ENCODE data around the gene EZR. TPM values are rescaled to one million over a fixed set of nuclear protein-coding genes. Genes with fewer than 3 reads are reported as not detected.

The EZR gene
- total RNA-seq, 1 experiment from 2014 or later, result 1,402 TPM

GRCh38 chr6:158744986-158745430, 74.2 kb downstream of the EZR start:
- no peaks in the 10 kb centered on the region for H3K9me3 ChIP-seq (ENCODE audit: control insufficient read depth in 1 of 2, insufficient read depth in 1 of 2, low read depth in 1 of 2, low read length in 2 of 2)
- RAD21 ChIA-PET (ENCODE audit: low non-redundant PET in 1 of 2, low total read pairs in 2 of 2, uncharacterized antibody in 2 of 2, unreplicated experiment in 2 of 2), result interaction anchor here in 1 of 2 experiments (1.2 kb wide), 1 partner anchor 9 kb away, joined by 3 read pairs; no protein-coding TSS in a partner anchor
- H2AFZ ChIP-seq (ENCODE audit: low read depth, low read length, poor library complexity, severe bottlenecking), result no peak overlapping the region
- H3K4me1 ChIP-seq (ENCODE audit: control insufficient read depth in 1 of 2, insufficient read depth in 2 of 2, low read length in 2 of 2), result peaks cover 40 to 73% of the 10 kb centered on the region in 2 experiments
- H3K4me3 ChIP-seq (replicated peaks in 1 of 2; ENCODE audit: low read depth in 1 of 2, low read length in 2 of 2), result no peak overlapping the region
- H3K79me2 ChIP-seq (ENCODE audit: insufficient read depth, low read length), result peaks cover 66% of the 10 kb centered on the region
- H3K27ac ChIP-seq (ENCODE audit: low read depth, low read length), result peak overlapping the region; percentile 54
- intact Hi-C loops (cut with micrococcal nuclease), result no loop called here
- DNase-seq (ENCODE audit: low read depth, low spot score), result no peak
- POLR2A ChIA-PET, result interaction anchor here (1.0 to 1.3 kb wide), 4 partner anchors 17 to 125 kb away, joined by 3 to 5 read pairs (median 3); no protein-coding TSS in a partner anchor
- H3K9me2 ChIP-seq (ENCODE audit: insufficient read depth), result no peaks in the 10 kb centered on the region
- H4K20me1 ChIP-seq (ENCODE audit: insufficient read depth), result no peaks in the 10 kb centered on the region
- H3K27me3 ChIP-seq (ENCODE audit: insufficient read depth, low read length), result no peaks in the 10 kb centered on the region
- CTCF ChIA-PET, result interaction anchor here (1.2 to 1.8 kb wide), 2 partner anchors 27 to 41 kb away, joined by 3 to 5 read pairs; no protein-coding TSS in a partner anchor
- no peak overlapping the region for H3K4me2 ChIP-seq (ENCODE audit: low read length)
- H3K36me3 ChIP-seq (ENCODE audit: control insufficient read depth in 1 of 2, insufficient read depth in 2 of 2, low read length in 2 of 2), result peaks cover 0 to 27% of the 10 kb centered on the region in 2 experiments; a peak in 2 of 4 replicates
- TF ChIP-seq, protein P1, sequence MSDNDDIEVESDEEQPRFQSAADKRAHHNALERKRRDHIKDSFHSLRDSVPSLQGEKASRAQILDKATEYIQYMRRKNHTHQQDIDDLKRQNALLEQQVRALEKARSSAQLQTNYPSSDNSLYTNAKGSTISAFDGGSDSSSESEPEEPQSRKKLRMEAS (IDR thresholded peaks at IDR 0.05), result no peak
- TF ChIP-seq SRF (IDR thresholded peaks at IDR 0.05; ENCODE audit: low read depth) (no peak), FOSL1 (IDR thresholded peaks at IDR 0.05; ENCODE audit: low read depth) (no peak), SIN3A (IDR thresholded peaks at IDR 0.05; ENCODE audit: low read depth) (no peak), ELF1 (IDR thresholded peaks at IDR 0.05; ENCODE audit: borderline replicate concordance, low read depth) (no peak), RAD21 (IDR thresholded peaks at IDR 0.05; ENCODE audit: low read depth) (no peak), CEBPB (IDR thresholded peaks at IDR 0.05; ENCODE audit: low read depth) (no peak), POLR2AphosphoS5 (IDR thresholded peaks at IDR 0.05; ENCODE audit: low read depth, low read length) (no peak), YY1 (IDR thresholded peaks at IDR 0.05; ENCODE audit: extremely low read depth, insufficient replicate concordance, low read depth, low read length) (no peak), REST (IDR thresholded peaks at IDR 0.05; ENCODE audit: low read depth) (no peak), CBX3 (IDR thresholded peaks at IDR 0.05; ENCODE audit: low read depth) (no peak), EZH2 (IDR thresholded peaks at IDR 0.05) (no peak), EGR1 (IDR thresholded peaks at IDR 0.05; ENCODE audit: low read depth) (no peak), CTCF (IDR thresholded peaks at IDR 0.05 in 2 of 3, conservative IDR thresholded peaks at IDR 0.05 in 1 of 3; ENCODE audit: borderline replicate concordance in 1 of 3, insufficient read depth in 1 of 3, low read depth in 2 of 3, low read length in 2 of 3) (no peak), EZH2phosphoT487 (IDR thresholded peaks at IDR 0.05; ENCODE audit: borderline replicate concordance) (no peak), TCF7L2 (IDR thresholded peaks at IDR 0.05; ENCODE audit: borderline replicate concordance, extremely low read depth, insufficient read depth, insufficient read length) (no peak)
- TF ChIP-seq, protein P2, sequence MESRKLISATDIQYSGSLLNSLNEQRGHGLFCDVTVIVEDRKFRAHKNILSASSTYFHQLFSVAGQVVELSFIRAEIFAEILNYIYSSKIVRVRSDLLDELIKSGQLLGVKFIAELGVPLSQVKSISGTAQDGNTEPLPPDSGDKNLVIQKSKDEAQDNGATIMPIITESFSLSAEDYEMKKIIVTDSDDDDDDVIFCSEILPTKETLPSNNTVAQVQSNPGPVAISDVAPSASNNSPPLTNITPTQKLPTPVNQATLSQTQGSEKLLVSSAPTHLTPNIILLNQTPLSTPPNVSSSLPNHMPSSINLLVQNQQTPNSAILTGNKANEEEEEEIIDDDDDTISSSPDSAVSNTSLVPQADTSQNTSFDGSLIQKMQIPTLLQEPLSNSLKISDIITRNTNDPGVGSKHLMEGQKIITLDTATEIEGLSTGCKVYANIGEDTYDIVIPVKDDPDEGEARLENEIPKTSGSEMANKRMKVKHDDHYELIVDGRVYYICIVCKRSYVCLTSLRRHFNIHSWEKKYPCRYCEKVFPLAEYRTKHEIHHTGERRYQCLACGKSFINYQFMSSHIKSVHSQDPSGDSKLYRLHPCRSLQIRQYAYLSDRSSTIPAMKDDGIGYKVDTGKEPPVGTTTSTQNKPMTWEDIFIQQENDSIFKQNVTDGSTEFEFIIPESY (IDR thresholded peaks at IDR 0.05; ENCODE audit: extremely low read depth, insufficient replicate concordance, low read length), result no peak
- H3K9ac ChIP-seq (ENCODE audit: low read length), result no peak overlapping the region
- no peak for ATAC-seq
- no TSS peak for BruUV-seq (replicated peaks)

All from HCT116 (cell line).